ENCODE data around the gene ARHGAP24. TPM values are rescaled to one million over a fixed set of nuclear protein-coding genes. Genes with fewer than 3 reads are reported as not detected.

The ARHGAP24 gene
- total RNA-seq, 1 donor from 2014 or later: 17.8 TPM

DNA sequence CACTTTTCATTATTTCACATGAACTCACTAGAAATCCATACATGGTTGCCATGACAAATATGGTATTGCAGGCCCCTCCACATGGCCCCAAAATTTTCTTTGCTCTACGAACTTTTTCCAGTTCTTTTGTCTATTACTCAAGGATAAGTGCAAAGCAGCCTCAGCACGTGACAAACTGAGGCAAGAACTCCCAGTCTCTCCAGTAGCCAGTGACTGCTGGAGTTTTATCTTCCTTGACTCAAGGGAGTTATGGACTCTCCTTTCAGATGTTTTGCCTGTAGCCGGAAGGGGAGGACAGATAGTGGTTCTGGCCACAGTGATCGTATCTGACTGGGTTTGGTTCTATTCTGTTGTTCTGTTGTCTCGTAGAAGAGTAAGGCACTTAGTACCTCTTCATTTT lies 105.5 kb downstream of the ARHGAP24 start:
- no peak for DNase-seq (ENCODE audit: low spot score, unreplicated experiment)
- no peak for TF ChIP-seq CTCF (IDR thresholded peaks at IDR 0.05; ENCODE audit: unreplicated experiment)
- H3K4me3 Mint-ChIP-seq (ENCODE audit: low read depth): no peak overlapping the region
- H3K27me3 Mint-ChIP-seq: no peaks in the 10 kb centered on the region
- H3K9me3 Mint-ChIP-seq (ENCODE audit: low read depth): no peaks in the 10 kb centered on the region
- no peaks in the 10 kb centered on the region for H3K36me3 Mint-ChIP-seq (ENCODE audit: insufficient read depth)
- H3K27ac Mint-ChIP-seq: no peak overlapping the region
- H3K4me1 Mint-ChIP-seq (ENCODE audit: low read depth): no peaks in the 10 kb centered on the region

GRCh38 chr4:85587952-85588351 lies 113.0 kb downstream of the ARHGAP24 start:
- no peak for DNase-seq (ENCODE audit: low spot score, unreplicated experiment)
- H3K36me3 Mint-ChIP-seq (ENCODE audit: insufficient read depth): no peaks in the 10 kb centered on the region
- no peak for TF ChIP-seq CTCF (IDR thresholded peaks at IDR 0.05; ENCODE audit: unreplicated experiment)
- H3K4me1 Mint-ChIP-seq (ENCODE audit: low read depth): no peaks in the 10 kb centered on the region
- no peak overlapping the region for H3K27ac Mint-ChIP-seq
- H3K9me3 Mint-ChIP-seq (ENCODE audit: low read depth): no peaks in the 10 kb centered on the region
- no peak overlapping the region for H3K4me3 Mint-ChIP-seq (ENCODE audit: low read depth)
- H3K27me3 Mint-ChIP-seq: no peaks in the 10 kb centered on the region

DNA sequence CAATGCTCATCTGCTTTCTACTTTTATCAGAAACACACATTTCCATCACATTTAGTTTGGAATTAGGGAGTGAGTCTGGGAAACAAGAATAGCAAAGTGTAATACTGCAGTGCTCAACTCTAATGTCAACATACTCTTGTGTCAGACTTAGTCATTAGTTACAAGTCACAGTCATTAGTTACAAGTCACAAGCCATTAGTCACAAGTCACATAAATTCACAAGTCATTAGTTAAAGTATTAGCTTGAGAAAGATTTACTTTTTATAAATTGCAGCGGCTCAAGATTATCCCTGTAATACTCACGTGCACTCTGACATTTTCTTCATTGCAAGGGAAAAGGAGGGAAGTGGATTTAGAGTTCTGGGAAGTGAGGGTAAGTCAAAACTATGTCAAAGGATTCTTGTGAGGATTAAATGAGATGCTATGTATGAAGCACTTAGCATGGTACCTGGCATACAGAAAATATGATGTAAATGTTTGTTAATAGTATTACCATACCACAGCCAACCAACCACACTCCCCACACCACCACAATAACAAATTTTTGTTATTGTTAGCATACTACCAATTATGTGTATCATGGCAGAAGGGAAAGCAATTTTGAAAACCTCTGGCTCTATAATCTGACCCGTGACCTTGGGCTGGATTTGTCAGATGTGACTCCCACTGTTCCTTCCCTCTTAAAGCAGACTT lies 116.6 kb downstream of the ARHGAP24 start:
- Mint-ChIP-seq H3K4me1 (ENCODE audit: low read depth) (no peaks in the 10 kb centered on the region), H3K27me3 (no peaks in the 10 kb centered on the region), H3K9me3 (ENCODE audit: low read depth) (no peaks in the 10 kb centered on the region), H3K36me3 (ENCODE audit: insufficient read depth) (no peaks in the 10 kb centered on the region), H3K27ac (no peak overlapping the region), H3K4me3 (ENCODE audit: low read depth) (no peak overlapping the region)
- TF ChIP-seq CTCF (IDR thresholded peaks at IDR 0.05; ENCODE audit: unreplicated experiment): no peak
- no peak for DNase-seq (ENCODE audit: low spot score, unreplicated experiment)

DNA sequence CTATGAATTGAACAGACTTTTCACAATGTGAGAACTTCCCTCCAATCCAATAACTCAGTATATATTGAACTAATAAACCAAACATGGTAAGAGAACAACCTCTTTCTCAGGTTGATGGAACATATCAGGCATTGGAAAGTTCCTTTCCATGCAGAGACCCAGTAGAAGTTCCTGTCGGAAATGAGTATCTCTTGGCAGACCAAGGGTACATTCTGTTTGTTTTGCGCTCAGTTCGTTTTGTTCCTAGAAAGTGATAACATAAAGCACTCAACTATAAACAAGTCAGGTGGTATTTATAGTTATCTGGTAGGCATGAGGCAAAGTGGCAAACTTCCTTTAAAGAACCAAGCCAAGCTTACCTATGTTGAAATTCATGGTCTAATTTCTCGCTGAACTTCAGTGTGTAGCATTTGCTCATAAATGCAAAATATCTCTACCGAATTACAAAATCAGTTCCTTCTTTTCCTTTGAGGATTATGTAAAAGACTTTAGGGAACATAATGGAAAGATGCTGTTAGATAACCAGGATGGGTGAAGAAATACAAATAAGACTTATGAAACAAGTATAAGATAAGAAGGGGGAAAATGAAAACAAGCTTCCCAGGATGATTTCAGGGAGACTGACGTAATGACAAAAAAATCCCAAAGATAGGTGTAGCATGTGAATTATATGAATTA lies 120.3 kb downstream of the ARHGAP24 start:
- H3K27ac Mint-ChIP-seq: no peak overlapping the region

More for the DNA sequence above, 120.3 kb downstream of the ARHGAP24 start:
- H3K9me3 Mint-ChIP-seq (ENCODE audit: low read depth): no peaks in the 10 kb centered on the region
- no peaks in the 10 kb centered on the region for H3K27me3 Mint-ChIP-seq
- no peak overlapping the region for H3K4me3 Mint-ChIP-seq (ENCODE audit: low read depth)
- TF ChIP-seq CTCF (IDR thresholded peaks at IDR 0.05; ENCODE audit: unreplicated experiment): no peak
- DNase-seq (ENCODE audit: low spot score, unreplicated experiment): no peak
- no peaks in the 10 kb centered on the region for H3K36me3 Mint-ChIP-seq (ENCODE audit: insufficient read depth)
- H3K4me1 Mint-ChIP-seq (ENCODE audit: low read depth): no peaks in the 10 kb centered on the region

Data from progenitor cell of endocrine pancreas (in vitro differentiated cells).